KG1 (cell line): ENCODE data around the gene SHQ1.
A peak's percentile ranks its signal among the peaks of the same experiment; 100 is the strongest.
"Not testable (repeated sequence)": the region's sequence is repeated elsewhere in the genome, so short reads cannot be mapped to it uniquely, and the experiment has no call there.

Experiments
- DNase-seq: peaks from one replicate; lab custom pipeline; 2025; lab: John Stamatoyannopoulos, UW

SHQ1 gene

GRCh38 chr3:72800869-72801268 is 47.4 kb downstream of the SHQ1 start:
- DNase-seq: no peak

- DNase-seq: no peak
Observed at GRCh38 chr3:72798552-72799195, 49.6 kb downstream of the SHQ1 start.

GRCh38 chr3:72797773-72798543 is 50.3 kb downstream of the SHQ1 start:
- no peak for DNase-seq

- no peak for DNase-seq
Observed at GRCh38 chr3:72794079-72794478, 54.2 kb downstream of the SHQ1 start.

- DNase-seq: no peak
Observed at GRCh38 chr3:72791161-72791560, 57.1 kb downstream of the SHQ1 start.

- no peak for DNase-seq
Observed at GRCh38 chr3:72789786-72790185, 58.5 kb downstream of the SHQ1 start.

- not testable (repeated sequence) for DNase-seq
Observed at GRCh38 chr3:72788232-72788631, 60.0 kb downstream of the SHQ1 start.

GRCh38 chr3:72786668-72787067 is 61.6 kb downstream of the SHQ1 start:
- DNase-seq: no peak

GRCh38 chr3:72784226-72784625 is 64.0 kb downstream of the SHQ1 start:
- DNase-seq: no peak

GRCh38 chr3:72782521-72782920 is 65.7 kb downstream of the SHQ1 start:
- DNase-seq: no peak

- no peak for DNase-seq
Observed at GRCh38 chr3:72769758-72770540, 78.3 kb downstream of the SHQ1 start.

GRCh38 chr3:72768936-72769335 is 79.3 kb downstream of the SHQ1 start:
- DNase-seq: no peak

GRCh38 chr3:72768481-72768880 is 79.8 kb downstream of the SHQ1 start:
- DNase-seq: no peak

GRCh38 chr3:72768006-72768441 is 80.2 kb downstream of the SHQ1 start:
- no peak for DNase-seq

- no peak for DNase-seq
Observed at GRCh38 chr3:72766866-72767265, 81.4 kb downstream of the SHQ1 start.

GRCh38 chr3:72763751-72764440 is 84.3 kb downstream of the SHQ1 start:
- DNase-seq: no peak

GRCh38 chr3:72761410-72761809 is 86.8 kb downstream of the SHQ1 start:
- no peak for DNase-seq

- DNase-seq: no peak
Observed at GRCh38 chr3:72760225-72760624, 88.0 kb downstream of the SHQ1 start.

GRCh38 chr3:72756900-72757299 is 91.3 kb downstream of the SHQ1 start:
- peak; percentile 70 for DNase-seq

GRCh38 chr3:72754582-72754981 is 93.7 kb downstream of the SHQ1 start:
- DNase-seq: no peak

- DNase-seq: no peak
Observed at GRCh38 chr3:72753495-72753894, 94.8 kb downstream of the SHQ1 start.

GRCh38 chr3:72750405-72750965 is 97.8 kb downstream of the SHQ1 start:
- no peak for DNase-seq
